ENCODE measurements around the gene SYT8.
"Not testable (repeated sequence)": the region's sequence is repeated elsewhere in the genome, so short reads cannot be mapped to it uniquely, and the experiment has no call there.

SYT8 gene

GRCh38 chr11:1868636-1869291, 34.0 kb downstream of the SYT8 start:
- FAIRE-seq (no peak), DNase-seq (ENCODE audit: extremely low spot score, insufficient read length, low read depth) (no peak)

DNA sequence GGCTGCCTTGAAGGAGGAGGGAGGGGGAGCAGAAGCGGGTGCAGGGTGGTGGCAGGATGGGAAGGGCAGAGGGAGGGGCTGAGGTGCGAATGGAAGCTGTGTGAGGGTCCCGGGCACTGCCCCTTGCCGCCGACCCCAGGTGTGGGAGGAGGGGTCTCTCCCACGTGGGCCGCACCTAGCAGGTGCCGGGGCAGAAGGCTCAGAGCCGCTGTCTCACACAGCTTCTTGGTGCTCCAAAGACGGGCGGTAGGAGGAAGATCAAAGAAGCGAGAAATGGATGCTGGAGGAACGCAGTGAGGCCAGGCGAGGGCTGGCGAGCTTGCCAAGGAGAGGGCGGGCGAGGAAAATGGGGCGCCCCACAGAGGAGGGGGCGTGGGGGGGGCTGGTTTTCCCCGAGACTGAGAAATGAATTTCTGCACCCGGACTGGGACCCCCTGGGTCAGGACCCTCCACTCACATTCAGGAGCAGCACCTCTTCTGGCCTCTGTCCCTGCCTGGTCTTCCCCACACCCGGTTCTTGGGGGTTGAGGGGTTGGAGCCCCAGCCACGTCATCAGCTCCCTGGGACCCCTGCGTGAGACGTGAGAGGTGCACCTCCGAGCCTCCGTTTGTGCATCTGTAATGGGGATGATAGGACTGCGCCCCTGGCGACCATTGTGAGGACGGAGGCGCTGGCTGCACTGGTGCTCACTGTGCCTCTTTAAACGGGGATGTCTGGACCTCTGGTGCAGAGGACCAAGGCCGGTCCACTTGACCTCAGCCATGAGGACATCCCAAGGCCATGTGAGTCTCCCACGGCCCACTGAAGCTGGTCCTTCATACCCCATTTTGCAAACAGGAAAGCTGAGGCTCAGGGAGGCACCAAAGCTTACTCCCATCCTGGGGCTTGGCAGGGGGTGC, 34.9 kb downstream of the SYT8 start:
- DNase-seq (ENCODE audit: extremely low spot score, insufficient read length, low read depth) (no peak), FAIRE-seq (no peak)

DNA sequence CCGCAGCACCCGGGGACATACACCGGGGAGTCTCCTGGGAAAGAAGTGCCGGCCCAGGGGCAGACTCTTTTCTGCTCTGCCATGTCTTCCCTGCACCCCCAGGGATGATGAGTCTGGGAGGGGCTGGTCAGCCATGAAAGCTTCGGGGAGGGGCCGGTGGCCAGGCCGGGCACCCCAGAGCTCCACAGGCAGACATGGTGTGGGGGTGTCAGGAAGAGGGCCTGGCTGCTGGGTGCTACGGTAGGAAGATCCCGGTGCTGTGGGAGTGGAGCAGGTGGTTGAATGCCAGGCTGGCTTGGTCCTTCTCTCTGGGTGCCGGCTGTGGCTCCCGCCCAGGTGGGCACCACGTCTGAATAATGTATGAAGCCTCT, 35.5 kb downstream of the SYT8 start:
- no peak for DNase-seq (ENCODE audit: extremely low spot score, insufficient read length, low read depth)
- no peak for FAIRE-seq

DNA sequence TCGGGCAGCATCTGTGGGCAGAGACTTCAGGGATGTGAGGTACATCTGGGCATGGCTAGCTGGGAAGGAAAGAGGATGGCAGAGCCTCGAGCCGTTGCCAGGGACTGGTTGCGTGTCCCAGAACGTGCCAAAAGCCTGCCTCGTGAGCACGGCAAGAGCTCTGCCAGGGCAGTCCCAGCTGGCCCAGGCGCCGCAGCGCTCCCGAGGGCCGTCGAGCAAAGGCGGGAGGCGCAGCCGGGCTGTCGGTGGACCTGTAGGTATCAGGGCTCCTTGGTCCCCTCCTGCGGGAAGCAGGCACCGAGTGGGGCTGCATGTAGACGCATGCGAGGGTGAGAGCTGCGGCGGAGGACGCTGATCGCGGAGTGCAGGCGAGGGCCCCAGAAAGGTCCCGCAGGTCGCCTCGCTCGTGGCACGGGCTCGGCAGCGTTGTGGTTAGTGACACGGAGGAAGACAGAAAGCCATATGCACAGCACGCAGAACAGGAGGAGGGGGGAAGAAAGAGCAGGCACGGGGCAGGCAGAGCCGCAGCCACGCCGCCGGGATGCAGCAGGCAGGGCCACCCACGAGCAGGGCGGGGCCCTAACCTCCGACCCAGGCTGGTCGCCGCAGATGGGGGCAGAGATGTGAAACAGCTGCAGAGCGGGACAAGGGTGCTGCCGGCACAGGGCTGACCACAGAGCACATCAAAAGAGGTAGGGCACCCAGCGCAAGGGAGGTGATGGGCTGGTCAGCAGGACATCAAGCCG, 36.1 kb downstream of the SYT8 start:
- FAIRE-seq, result no peak
- DNase-seq (ENCODE audit: extremely low spot score, insufficient read length, low read depth), result no peak

DNA sequence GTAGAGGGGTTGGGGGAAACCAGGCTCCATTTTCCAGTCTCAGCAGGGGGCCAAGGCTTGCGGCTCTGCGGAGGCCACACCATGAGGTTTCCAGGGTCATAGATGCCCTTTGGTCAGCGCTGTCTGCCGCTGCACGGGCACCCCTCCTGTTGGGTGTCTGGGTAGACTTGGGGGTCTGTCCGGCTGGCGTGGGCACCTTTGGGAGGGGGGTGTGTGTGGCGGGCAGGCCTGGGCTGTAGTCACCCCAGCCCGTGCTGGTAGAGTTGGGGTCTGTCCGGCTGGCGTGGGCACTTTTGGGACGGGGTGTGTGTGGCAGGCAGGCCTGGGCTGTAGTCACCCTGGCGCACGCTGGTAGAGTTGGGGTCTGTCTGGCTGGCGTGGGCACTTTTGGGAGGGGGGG, 36.7 kb downstream of the SYT8 start:
- FAIRE-seq (no peak), DNase-seq (ENCODE audit: extremely low spot score, insufficient read length, low read depth) (no peak)

GRCh38 chr11:1872267-1872985, 37.6 kb downstream of the SYT8 start:
- DNase-seq (ENCODE audit: extremely low spot score, insufficient read length, low read depth) (no peak), FAIRE-seq (no peak)

- no peak for FAIRE-seq
- DNase-seq (ENCODE audit: extremely low spot score, insufficient read length, low read depth), result no peak
Measured at GRCh38 chr11:1873048-1873812, 38.4 kb downstream of the SYT8 start.

- FAIRE-seq; DNase-seq (ENCODE audit: extremely low spot score, insufficient read length, low read depth): not testable (repeated sequence)
Measured at GRCh38 chr11:1873813-1874150, 39.0 kb downstream of the SYT8 start.

GRCh38 chr11:1874441-1875092, 39.8 kb downstream of the SYT8 start:
- not testable (repeated sequence) for FAIRE-seq; DNase-seq (ENCODE audit: extremely low spot score, insufficient read length, low read depth)

DNA sequence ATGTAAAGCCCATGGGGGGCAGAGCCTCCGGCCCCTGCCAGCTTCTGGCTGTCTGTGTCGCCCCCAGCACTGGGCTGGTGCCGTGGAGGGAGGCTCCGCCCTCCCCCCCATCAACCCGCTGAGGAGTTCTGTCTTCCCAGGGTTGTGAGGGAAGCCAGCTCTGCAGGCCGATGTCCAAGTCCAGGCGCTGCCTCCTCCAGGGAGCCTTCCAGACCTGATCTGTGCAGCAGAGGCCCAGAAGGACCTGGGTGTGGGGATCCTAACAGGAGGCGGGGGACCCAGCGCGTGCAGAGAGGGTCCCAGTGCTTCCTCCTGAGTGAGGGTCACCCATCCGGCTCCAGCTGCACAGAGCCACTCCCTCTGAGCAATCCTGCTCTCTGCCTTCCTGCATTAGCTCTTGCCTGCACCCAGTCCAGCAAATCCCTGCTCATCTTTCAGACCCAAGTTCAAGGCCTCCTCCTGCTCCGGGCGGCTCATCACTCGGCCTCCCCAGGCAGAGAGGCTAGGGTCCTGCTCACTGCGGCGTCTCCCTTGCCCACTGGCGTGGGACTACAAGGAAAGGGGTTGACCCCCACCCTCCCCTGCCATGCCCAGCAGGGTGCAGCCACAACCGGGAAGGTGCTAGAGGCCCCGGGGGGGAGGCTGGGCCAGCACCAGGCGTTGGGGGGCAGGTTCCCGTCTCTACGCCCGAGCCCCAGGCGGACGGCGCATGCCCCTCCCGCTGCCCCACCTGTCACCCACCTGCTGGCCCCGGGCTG, 40.5 kb downstream of the SYT8 start:
- DNase-seq (ENCODE audit: extremely low spot score, insufficient read length, low read depth) (no peak), FAIRE-seq (no peak)

DNA sequence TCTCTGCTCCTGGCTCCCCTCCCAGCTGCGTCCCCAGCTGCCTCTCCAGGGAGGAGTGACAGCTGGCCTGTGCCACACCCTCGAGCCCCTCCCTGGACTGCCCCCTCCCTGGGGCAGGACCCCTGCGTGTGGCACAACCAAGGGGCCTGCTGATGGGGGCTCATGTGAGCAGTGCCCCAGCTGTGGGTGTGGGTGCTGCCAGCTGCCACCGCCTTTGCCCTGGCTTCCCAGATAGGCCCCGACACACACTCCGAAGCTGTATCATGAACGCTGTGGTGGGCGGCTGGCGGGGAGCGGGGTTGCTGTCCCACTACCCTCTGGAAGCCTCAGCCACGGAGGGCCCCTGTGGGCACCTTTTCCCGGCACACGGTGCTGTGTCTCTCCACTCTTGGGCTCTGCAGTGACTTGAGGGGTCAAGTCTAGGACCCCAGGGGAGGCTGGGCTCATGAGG, 41.1 kb downstream of the SYT8 start:
- FAIRE-seq; DNase-seq (ENCODE audit: extremely low spot score, insufficient read length, low read depth): not testable (repeated sequence)

GRCh38 chr11:1876361-1877063, 41.7 kb downstream of the SYT8 start:
- FAIRE-seq, result no peak
- DNase-seq (ENCODE audit: extremely low spot score, insufficient read length, low read depth), result no peak

DNA sequence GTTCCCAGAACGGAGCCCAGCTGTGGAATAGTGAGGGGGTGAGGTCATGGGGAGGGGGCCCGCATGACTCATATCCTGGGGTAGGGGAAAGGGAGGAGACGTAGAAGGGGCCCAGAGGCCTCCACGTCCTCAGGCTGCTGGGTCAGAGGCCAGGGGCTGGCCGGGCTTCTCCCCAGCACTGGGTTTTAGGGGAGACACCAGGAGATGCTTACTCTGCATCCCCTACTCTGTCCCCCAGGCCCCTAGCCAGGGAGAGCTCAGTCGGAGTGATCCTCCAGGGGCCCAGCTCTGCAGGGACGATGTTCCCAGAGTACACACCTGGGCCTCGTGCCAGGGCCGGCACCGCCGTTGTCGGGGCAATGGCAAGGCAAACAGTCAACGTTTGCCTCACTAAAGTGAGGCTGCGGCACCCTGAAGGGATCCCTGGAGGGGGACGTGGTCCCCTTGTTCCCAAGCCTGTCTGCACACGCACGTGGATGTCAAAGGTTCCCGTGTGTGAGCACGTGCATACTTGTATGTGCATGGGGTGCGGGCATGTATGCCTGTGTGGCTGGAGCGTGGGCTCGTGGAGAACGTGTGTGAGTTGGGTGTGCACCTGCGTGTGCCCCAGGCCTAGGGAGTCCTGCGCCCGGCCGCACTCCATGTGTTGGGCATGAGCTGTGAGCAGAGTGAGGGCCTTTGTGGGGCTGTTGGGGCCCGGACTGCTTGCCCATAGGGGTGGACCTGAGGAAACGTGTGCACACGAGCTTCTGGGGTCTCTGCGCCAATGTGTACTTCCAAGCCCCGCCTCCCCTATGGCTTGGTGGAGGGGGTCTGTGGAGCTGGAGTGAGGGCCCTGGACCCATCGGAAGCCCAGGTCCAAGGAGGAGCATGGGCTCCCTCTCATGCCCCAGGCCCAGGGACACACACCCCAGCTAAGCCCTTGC, 42.7 kb downstream of the SYT8 start:
- FAIRE-seq, result no peak
- no peak for DNase-seq (ENCODE audit: extremely low spot score, insufficient read length, low read depth)

DNA sequence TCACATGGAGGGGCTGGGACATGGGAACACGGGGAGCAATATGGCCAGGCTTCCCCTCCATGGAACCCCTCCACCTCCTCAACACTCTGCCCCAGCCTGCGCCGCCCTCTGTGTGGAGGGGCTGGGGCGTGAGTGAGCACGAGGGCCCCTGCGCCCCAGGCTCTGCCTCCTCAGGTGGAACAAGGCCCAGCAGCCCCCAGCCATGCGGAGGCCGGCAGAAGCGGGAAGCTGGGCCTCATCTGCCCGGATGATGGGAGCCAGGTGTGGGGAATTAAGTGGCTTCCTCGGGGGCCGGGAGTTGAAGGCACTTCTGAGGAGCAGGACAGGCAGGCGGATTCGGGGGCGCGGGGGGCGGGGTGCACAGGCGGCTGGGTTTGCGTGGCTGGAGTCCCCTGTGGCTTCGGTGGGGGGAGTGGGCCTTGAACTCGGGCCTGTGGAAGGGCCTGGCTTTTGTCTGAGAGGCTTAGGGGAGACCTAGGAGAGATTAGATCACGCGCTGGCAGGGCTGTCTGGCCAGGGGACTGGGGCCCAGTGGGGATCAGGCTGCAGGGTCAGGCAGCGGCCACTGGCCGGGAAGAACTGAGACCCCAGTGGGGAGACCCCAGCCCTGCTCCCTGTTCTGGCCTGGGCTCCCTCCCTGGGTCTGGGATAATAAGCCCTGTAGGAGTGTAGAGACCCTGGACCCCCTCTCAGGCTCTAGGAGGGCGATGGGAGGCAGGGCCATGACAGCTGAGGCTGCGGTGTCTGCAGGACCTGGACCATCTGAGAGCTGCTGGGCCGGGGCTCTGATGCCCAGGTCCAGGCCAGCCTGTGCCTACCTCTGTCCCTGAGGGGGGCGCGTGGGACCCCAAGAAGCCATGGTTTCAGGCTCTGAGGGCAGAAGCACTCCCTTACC, 43.6 kb downstream of the SYT8 start:
- FAIRE-seq, result no peak
- no peak for DNase-seq (ENCODE audit: extremely low spot score, insufficient read length, low read depth)

GRCh38 chr11:1879342-1879940, 44.7 kb downstream of the SYT8 start:
- DNase-seq (ENCODE audit: extremely low spot score, insufficient read length, low read depth) (no peak), FAIRE-seq (no peak)

All from GM18507 (cell line).